HepG2 (cell line): ENCODE measurements around the gene ZNF48. TPM values are rescaled to one million over a fixed set of nuclear protein-coding genes. Genes with fewer than 3 reads are reported as not detected.

Experiments used
- ATAC-seq: fragments of 200-7000 bp; cut with Tn5 transposase; 3 replicates; pipeline ENCODE4 v1.9.1; 2020; ENCODE audit warnings: mild to moderate bottlenecking, moderate library complexity
- BruUV-seq: library from RNA; stranded (reverse); fragments of 400-500 nt; replicated peaks from 2 replicates; lab custom pipeline; 2021; lab: Mats Ljungman, UMichigan
- CTCF ChIA-PET: fragments of 300-600 bp; formaldehyde crosslinking; extraction: SDS; loops from one replicate; lab custom pipeline; 2021; ENCODE audit warnings: low total read pairs, inconsistent platforms, low intra/inter-chr PET ratio; lab: Yijun Ruan, JAX
- POLR2A ChIA-PET: fragments of 350-600 bp; sonication (Branson Sonifier 250); formaldehyde crosslinking; loops from one replicate; lab custom pipeline; 2020; ENCODE audit warnings: antibody characterized with exemption, inconsistent platforms; lab: Yijun Ruan, JAX
- DNase-seq: peaks from one replicate; pipeline ENCODE4 v3.0.0-alpha.2; 2015; ENCODE audit warnings: low spot score
- FAIRE-seq: peaks from 3 replicates; lab custom pipeline; 2011; peaks lifted over from hg19 to GRCh38; lab: Jason Lieb, UNC
- H2AFZ ChIP-seq: one replicate; pipeline ENCODE4 v1.6.1; 2011; ENCODE audit warnings: low read length, inconsistent platforms
- H3K27ac ChIP-seq: fragments of 300-600 bp; 3 replicates; pipeline ENCODE4 v1.8.0; 2011; ENCODE audit warnings: mixed run types, mild to moderate bottlenecking, mixed read lengths, low read length, inconsistent platforms; ENCODE audit not compliant: insufficient read depth; ENCODE audit errors: extremely low read length
- H3K27me3 ChIP-seq, 2 experiments: fragments of 200-600 bp in 1 of 2; 2 replicates in 1 of 2; 3 replicates in 1 of 2; pipeline versions ENCODE4 v1.6.0 to v1.8.0; 2011; ENCODE audit warnings: low read length in 2 of 2, mild to moderate bottlenecking in 2 of 2, moderate library complexity in 2 of 2, inconsistent platforms in 1 of 2; ENCODE audit not compliant: insufficient read depth in 2 of 2, control insufficient read depth in 1 of 2
- H3K36me3 ChIP-seq, 2 experiments: fragments of 200-600 bp in 1 of 2; replicated peaks in 1 of 2; 2 replicates in 1 of 2; 3 replicates in 1 of 2; pipeline versions ENCODE4 v1.5.1 to v1.8.0; 2011; ENCODE audit warnings: low read length in 2 of 2, inconsistent platforms in 1 of 2; ENCODE audit not compliant: insufficient read depth in 2 of 2, control insufficient read depth in 1 of 2
- H3K4me1 ChIP-seq: 2 replicates; pipeline ENCODE4 v1.5.1; 2012; ENCODE audit warnings: low read length, inconsistent platforms; ENCODE audit not compliant: insufficient read depth
- H3K4me2 ChIP-seq: 2 replicates; pipeline ENCODE4 v1.6.0; 2011; ENCODE audit warnings: low read depth, low read length, inconsistent platforms
- H3K4me3 ChIP-seq, 3 experiments: fragments of 200-600 bp in 1 of 3; sonication (generic), shearing (Covaris generic) in 1 of 3; replicated peaks in 1 of 3; 2 replicates each; pipeline ENCODE4 v1.5.1; 2011 to 2016; ENCODE audit warnings: low read length in 3 of 3, inconsistent platforms in 2 of 3, low read depth in 2 of 3, mild to moderate bottlenecking in 2 of 3, control low read depth in 1 of 3, mixed read lengths in 1 of 3; ENCODE audit not compliant: insufficient read depth in 1 of 3
- H3K79me2 ChIP-seq: one replicate; pipeline ENCODE4 v1.6.1; 2011; ENCODE audit warnings: low read length, inconsistent platforms; ENCODE audit not compliant: insufficient read depth
- H3K9ac ChIP-seq: 2 replicates; pipeline ENCODE4 v1.6.0; 2011; ENCODE audit warnings: mild to moderate bottlenecking, low read depth, low read length, inconsistent platforms; ENCODE audit not compliant: insufficient read depth
- H3K9me3 ChIP-seq: 2 replicates; pipeline ENCODE4 v1.5.1; 2012; ENCODE audit warnings: mild to moderate bottlenecking, low read length
- H4K20me1 ChIP-seq: 2 replicates; pipeline ENCODE4 v1.6.0; 2011; ENCODE audit warnings: inconsistent platforms, mild to moderate bottlenecking, low read length, moderate library complexity; ENCODE audit not compliant: insufficient read depth
- CREB3 ChIP-seq: sonication (generic); formaldehyde crosslinking; IDR thresholded peaks from 2 replicates; pipeline ENCODE4 v1.5.0; 2020; ENCODE audit warnings: missing genetic modification reagents
- FOXP4 ChIP-seq: sonication (generic); formaldehyde crosslinking; IDR thresholded peaks from 2 replicates; pipeline ENCODE4 v1.4.0; 2020; ENCODE audit warnings: missing genetic modification reagents
- KAT7 ChIP-seq: IDR thresholded peaks from 2 replicates; pipeline ENCODE4 v1.6.1; 2018; ENCODE audit warnings: borderline replicate concordance, missing compliant biosample characterization
- KAT8 ChIP-seq: IDR thresholded peaks from 2 replicates; pipeline ENCODE4 v1.6.1; 2016; ENCODE audit warnings: missing genetic modification reagents, missing compliant biosample characterization
- PATZ1 ChIP-seq: sonication (generic); formaldehyde crosslinking; IDR thresholded peaks from 2 replicates; pipeline ENCODE4 v1.4.0; 2020; ENCODE audit warnings: missing genetic modification reagents
- RFX1 ChIP-seq: fragments of 450-650 bp; IDR thresholded peaks from 2 replicates; pipeline ENCODE4 v1.6.1; 2017
- SALL1 ChIP-seq: sonication (generic); formaldehyde crosslinking; IDR thresholded peaks from 2 replicates; pipeline ENCODE4 v1.8.0; 2022; ENCODE audit warnings: mild to moderate bottlenecking, missing genetic modification reagents
- TAF1 ChIP-seq: sonication (generic); formaldehyde crosslinking; IDR thresholded peaks from 2 replicates; pipeline ENCODE4 v1.4.0; 2020; ENCODE audit warnings: missing genetic modification reagents
- ZBTB3 ChIP-seq: sonication (generic); formaldehyde crosslinking; IDR thresholded peaks from 2 replicates; pipeline ENCODE4 v1.4.0; 2020; ENCODE audit warnings: low read depth, mild to moderate bottlenecking, moderate library complexity, missing genetic modification reagents, borderline replicate concordance
- ZMYM4 ChIP-seq: sonication (generic); formaldehyde crosslinking; IDR thresholded peaks from 2 replicates; pipeline ENCODE4 v1.8.1; 2023; ENCODE audit warnings: mild to moderate bottlenecking, missing genetic modification reagents
- ZNF101 ChIP-seq: sonication (generic); formaldehyde crosslinking; IDR thresholded peaks from 2 replicates; pipeline ENCODE4 v1.4.0; 2020; ENCODE audit warnings: mild to moderate bottlenecking, low read depth, missing genetic modification reagents, borderline replicate concordance
- ZNF652 ChIP-seq: IDR thresholded peaks from 2 replicates; pipeline ENCODE4 v1.6.1; 2016; ENCODE audit warnings: low read depth, borderline replicate concordance
- WGBS: methylation state at CpG from one replicate; pipeline ENCODE4 v1.1.6; 2017; ENCODE audit warnings: low lambda C conversion rate; 5-methylcytosine and 5-hydroxymethylcytosine counted together
- in situ Hi-C: cut with HindIII; loops from 2 replicates; pipeline ENCODE4 v1.10.0; 2017; ENCODE audit warnings: low pct_unique_long_range_greater_than_20kb; ENCODE audit not compliant: extremely low pct_ligation_motif_present
- intact Hi-C: fragments of 100-400 bp; cut with micrococcal nuclease; formaldehyde crosslinking; loops from one replicate; pipeline ENCODE4 v1.10.0; 2022; ENCODE audit not compliant: unreplicated experiment
- polyA plus RNA-seq, 8 experiments: library from polyadenylated mRNA; depleted of rRNA in 3 of 8; stranded (reverse) in 7 of 8; unstranded in 1 of 8; fragments of >200 nt; fragmentation: Illumina TruSeq in 4 of 8; extraction: Trizol in 4 of 8; gene quantifications; 2 replicates each; pipeline versions ENCODE4 v1.2.1 to v1.2.3, GENCODE V29; 2011 to 2016; ENCODE audit warnings: low read depth in 4 of 8, missing spikeins in 1 of 8, mixed read lengths in 1 of 8; ENCODE audit not compliant: insufficient read depth in 1 of 8
- total RNA-seq, 5 experiments: library from RNA; depleted of rRNA; stranded (reverse); fragments of >200 nt; fragmentation: Illumina TruSeq; extraction: Trizol; gene quantifications; 2 replicates each; pipeline ENCODE4 v1.2.3, GENCODE V29; 2016; ENCODE audit warnings: low read depth in 1 of 5
- TF ChIP-seq, protein P1 (sequence below): sonication (generic); formaldehyde crosslinking; IDR thresholded peaks from 2 replicates; pipeline ENCODE4 v1.4.0; 2020; ENCODE audit warnings: missing genetic modification reagents, borderline replicate concordance
- TF ChIP-seq, protein P2 (sequence below): sonication (generic); formaldehyde crosslinking; IDR thresholded peaks from 2 replicates; pipeline ENCODE4 v1.5.1; 2020; ENCODE audit warnings: mild to moderate bottlenecking, missing genetic modification reagents, borderline replicate concordance

ZNF48 gene
- total and polyA plus RNA-seq, 2 of the 13 experiments (the other 11 are each of a cell fraction or from before 2014, with no cell fraction given), result 9.9 to 12.3 TPM

DNA sequence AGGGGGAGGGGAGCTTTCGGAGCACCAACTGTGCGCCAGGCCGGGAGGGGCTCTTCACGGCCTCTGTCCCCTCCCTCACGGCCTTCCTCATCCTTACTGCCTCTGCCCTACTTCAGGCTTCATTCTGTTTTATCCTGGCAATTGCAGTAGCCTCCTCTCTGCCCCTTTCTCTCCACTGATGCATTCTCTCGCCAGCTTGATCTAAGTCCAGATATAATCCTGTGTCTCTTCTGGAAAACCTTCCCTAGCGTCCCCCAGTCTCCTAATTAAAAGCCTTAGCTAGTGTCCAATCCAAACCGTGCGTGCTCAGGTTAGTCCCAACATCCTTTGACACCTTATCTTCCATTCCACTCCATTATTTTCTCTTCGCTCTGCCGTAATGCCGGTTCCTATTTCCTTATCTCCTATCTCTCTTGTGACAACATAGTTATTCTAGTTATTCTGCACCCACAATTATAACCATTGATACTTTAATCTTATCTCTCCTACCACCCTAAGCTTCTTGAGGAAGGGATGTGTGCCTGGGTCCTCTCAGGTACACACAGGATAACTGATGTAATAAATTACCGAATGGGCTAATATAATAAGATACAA is 869 bp downstream of the ZNF48 start:
- Histone ChIP-seq H3K79me2 (peaks cover 17% of the 10 kb centered on the region), H3K4me3 (peak overlapping the region; percentile 75 to 93 (median 75)), H3K27me3 (no peaks in the 10 kb centered on the region), H3K4me2 (peak overlapping the region; percentile 99), H3K4me1 (peaks cover 40% of the 10 kb centered on the region), H3K27ac (peak overlapping the region; percentile 73), H3K9me3 (no peaks in the 10 kb centered on the region), H3K9ac (peak overlapping the region; percentile 78), H2AFZ (no peak overlapping the region), H4K20me1 (no peaks in the 10 kb centered on the region; the same call in 1 of the 2 replicates), H3K36me3 (peaks cover 3 to 17% of the 10 kb centered on the region in 2 experiments; a peak in 4 of 5 replicates)
- FAIRE-seq (peak; percentile 21), DNase-seq (no peak), ATAC-seq (no peak)
- CTCF ChIA-PET, result interaction anchor here (0.8 to 2.6 kb wide), 4 partner anchors 11 to 233 kb away, joined by 3 to 20 read pairs (median 4); partner anchors contain the start of genes DCTPP1 and ZNF771
- in situ Hi-C loops, result no loop called here
- POLR2A ChIA-PET, result interaction anchor here (1.3 to 3.3 kb wide), 10 partner anchors 8 to 263 kb away, joined by 4 to 70 read pairs (median 12); partner anchors contain the start of genes CD2BP2, DCTPP1, FBRS and SEPTIN1
- BruUV-seq, result TSS peak; percentile 63
- WGBS, result 14% methylated on average over 12 of the region's 13 CpGs
- intact Hi-C loops, result loop anchor here (1.0 kb wide), 4 partner anchors 13 to 41 kb away; partner anchors contain the start of gene CD2BP2
- no peak for TF ChIP-seq RFX1
- TF ChIP-seq CREB3 (CRISPR knock-in tag), result no peak
- TF ChIP-seq ZNF652 (CRISPR knock-in tag), result peak; percentile 11; the same call in 1 of the 2 replicates
- peak; percentile 90 for TF ChIP-seq PATZ1 (CRISPR knock-in tag)
- 0 out of 2 replicates have a peak, but pooled peaks have one; percentile 15 for TF ChIP-seq KAT7 (CRISPR knock-in tag)
- TF ChIP-seq, protein P1, sequence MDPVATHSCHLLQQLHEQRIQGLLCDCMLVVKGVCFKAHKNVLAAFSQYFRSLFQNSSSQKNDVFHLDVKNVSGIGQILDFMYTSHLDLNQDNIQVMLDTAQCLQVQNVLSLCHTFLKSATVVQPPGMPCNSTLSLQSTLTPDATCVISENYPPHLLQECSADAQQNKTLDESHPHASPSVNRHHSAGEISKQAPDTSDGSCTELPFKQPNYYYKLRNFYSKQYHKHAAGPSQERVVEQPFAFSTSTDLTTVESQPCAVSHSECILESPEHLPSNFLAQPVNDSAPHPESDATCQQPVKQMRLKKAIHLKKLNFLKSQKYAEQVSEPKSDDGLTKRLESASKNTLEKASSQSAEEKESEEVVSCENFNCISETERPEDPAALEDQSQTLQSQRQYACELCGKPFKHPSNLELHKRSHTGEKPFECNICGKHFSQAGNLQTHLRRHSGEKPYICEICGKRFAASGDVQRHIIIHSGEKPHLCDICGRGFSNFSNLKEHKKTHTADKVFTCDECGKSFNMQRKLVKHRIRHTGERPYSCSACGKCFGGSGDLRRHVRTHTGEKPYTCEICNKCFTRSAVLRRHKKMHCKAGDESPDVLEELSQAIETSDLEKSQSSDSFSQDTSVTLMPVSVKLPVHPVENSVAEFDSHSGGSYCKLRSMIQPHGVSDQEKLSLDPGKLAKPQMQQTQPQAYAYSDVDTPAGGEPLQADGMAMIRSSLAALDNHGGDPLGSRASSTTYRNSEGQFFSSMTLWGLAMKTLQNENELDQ (CRISPR knock-in tag), result no peak
- no peak for TF ChIP-seq KAT8 (CRISPR knock-in tag)
- TF ChIP-seq TAF1 (CRISPR knock-in tag), result no peak
- no peak for TF ChIP-seq ZNF101 (CRISPR knock-in tag)
- no peak for TF ChIP-seq ZBTB3 (CRISPR knock-in tag)
- no peak for TF ChIP-seq SALL1 (CRISPR knock-in tag)
- 0 out of 2 replicates have a peak, but pooled peaks have one; percentile 20 for TF ChIP-seq ZMYM4
- TF ChIP-seq FOXP4 (CRISPR knock-in tag), result 0 out of 2 replicates have a peak, but pooled peaks have one; percentile 15
- TF ChIP-seq, protein P2, sequence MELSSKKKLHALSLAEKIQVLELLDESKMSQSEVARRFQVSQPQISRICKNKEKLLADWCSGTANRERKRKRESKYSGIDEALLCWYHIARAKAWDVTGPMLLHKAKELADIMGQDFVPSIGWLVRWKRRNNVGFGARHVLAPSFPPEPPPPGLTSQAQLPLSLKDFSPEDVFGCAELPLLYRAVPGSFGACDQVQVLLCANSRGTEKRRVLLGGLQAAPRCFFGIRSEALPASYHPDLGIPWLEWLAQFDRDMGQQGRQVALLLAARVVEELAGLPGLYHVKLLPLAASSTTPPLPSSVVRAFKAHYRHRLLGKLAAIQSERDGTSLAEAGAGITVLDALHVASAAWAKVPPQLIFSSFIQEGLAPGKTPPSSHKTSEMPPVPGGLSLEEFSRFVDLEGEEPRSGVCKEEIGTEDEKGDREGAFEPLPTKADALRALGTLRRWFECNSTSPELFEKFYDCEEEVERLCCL, result no peak
